Dermis microvascular lymphatic vessel endothelial cell (primary cell): ENCODE measurements around the gene TLCD1. TPM values are rescaled to one million over a fixed set of nuclear protein-coding genes. Genes with fewer than 3 reads are reported as not detected.

Experiments used
- DNase-seq, 2 donors: peaks; one replicate each; pipeline versions ENCODE4 v3.0.0 to v3.0.0-alpha.2; 2010; ENCODE audit warnings: low read depth in 2 of 2
- total RNA-seq: library from RNA; depleted of rRNA; stranded (reverse); fragments of >200 nt; gene quantifications from 2 replicates; pipeline ENCODE4 v1.2.1, GENCODE V29; 2014

The TLCD1 gene
- total RNA-seq, 1 donor from 2014 or later = 1.5 TPM

DNA sequence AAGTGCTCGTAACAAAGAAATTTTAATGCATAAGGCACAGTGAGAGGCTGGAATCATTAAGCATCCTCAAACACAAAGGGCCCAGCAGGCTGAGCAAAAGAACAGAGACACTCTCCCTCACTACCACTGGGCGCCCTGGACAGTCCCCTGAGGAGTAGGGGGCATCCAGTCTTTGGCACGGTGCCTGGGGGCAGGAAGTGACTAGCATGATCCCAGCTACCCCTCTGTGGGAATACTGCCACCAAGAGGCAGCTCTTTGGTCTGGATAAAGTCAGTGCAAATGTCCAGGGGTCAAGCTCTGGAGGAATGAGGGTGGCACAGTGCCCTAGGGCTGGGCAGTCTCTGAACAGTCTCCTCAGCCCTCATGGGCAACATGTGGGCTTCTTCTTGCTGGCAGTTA lies 11.8 kb downstream of the TLCD1 start:
- DNase-seq = no peak

DNA sequence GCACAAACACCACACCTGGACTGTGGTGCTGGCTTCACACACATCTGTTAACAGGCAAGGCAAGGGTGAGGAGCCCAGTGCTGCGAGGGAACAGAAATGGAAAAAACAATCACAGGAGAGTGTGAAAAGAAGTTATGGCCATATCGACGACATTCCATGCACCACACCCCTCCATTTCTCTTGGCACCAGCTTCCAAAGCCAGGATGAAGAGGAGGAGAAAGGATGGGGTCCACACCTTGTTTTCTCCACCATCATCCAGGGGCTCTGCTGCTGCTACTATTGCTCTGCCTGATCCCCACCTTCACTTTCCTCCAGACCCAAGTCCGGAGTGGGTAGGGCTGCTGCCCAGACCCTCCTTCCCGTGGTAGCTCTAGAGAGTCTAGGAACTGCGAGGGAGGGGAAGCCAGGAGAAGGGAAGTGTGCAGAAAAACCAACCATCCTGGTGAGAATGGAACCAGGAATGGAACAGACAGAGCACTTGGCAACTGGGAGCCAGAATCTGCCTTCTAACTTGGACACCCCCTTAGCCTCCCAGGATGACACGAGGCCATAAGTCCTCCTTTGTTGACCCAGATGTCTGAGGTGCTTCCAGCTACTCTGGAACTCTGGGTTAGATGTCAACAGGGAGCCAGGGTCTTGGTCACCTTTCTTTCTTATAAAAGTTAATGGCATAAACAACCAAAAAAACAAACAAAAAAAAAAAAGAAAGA lies 13.2 kb downstream of the TLCD1 start:
- DNase-seq = no peak

DNA sequence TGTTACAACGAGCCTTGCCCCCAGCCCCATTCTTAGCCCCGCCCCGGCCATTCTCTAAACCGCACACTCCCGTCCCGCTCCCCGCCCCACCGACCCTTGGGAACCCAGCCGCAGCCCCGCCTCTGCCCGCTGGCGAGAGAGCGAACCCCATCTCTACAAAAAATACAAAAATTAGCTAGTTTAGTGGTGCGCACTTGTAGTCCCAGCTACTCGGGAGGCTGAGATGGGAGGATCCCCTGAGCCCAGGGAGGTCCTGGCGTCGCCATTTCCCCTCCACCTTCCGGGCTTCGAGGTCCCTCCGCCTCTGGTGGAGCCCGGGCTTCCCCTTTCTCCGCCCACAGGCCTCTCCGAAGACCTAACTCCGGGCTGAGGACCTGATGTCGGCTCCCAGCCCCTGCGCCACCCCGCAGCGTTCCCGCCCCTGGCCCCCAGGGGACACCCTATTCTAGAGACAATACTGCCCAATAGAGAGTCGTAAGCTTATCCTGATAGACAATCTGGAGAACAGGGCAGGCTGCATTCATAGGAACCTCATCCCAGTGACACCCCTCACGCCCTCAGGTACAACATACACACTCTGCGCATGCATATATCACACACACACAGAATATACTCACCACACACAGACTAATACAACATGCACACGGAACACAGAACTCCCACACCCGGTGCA lies 13.9 kb downstream of the TLCD1 start:
- DNase-seq = no peak

DNA sequence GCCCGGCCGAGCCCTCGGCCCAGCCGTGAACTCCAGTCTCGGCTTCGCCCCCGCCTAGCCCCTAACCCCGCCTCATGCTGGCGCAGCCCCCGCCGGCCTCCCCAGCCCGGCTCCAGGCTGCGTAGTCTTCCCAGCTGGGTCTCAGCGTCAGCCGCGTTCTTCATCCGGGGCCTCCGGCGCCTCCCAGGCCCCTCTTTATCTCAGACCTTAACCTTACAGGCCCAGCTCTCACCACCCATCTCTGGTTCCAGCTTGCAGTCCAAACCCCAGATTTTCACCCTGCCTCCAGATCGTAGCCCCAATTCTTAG lies 14.4 kb downstream of the TLCD1 start, which contains the start of gene PROCA1:
Gene PROCA1, minus strand, starts transcription at position 166 of the 309 bp plus-strand sequence. CDS start 228 bp downstream, outside the sequence.
- no peak for DNase-seq

DNA sequence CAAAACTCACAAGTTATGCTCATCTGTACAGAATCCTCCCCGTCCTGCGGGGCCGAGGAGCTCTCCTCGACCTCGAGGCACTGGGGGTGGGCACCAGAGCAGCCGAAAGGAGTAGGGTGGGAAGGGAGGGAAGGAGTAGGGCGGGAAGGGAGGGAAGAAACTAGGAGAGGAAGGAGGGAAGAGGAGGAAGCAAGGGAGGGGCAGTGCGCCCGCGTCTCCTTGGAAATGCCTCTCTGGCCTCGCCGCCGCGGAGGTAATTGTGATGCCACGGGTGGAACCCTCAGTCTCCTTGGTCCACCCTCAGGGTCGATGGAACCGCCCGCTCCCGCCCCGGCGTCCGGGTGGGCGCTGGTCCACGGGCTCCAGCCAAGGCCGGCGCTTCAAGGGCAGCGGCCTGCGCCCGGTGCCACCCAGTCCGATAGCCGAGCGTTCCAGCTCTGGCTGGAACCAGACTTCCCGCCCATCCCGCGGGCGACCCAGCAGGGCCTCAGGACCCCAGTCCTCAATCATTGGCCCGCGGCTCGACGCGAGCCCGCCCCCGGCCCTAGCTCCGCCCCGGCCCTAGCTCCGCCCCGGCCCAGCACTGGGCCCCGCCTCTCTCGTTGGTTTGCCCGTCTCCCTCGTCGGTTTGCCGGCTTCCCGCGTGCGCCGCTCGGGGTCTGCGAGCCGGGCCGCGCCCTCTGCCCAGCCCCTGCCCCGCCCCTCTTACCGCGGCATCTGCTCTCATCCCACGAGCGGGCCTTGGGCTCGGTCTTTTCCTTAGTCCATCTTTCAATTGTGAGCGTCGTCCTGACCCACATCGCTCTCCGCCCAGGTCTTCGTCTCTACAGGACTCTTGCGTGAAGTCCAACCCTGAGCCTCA lies 14.9 kb downstream of the TLCD1 start:
- peak; percentile 25 to 91 for DNase-seq

DNA sequence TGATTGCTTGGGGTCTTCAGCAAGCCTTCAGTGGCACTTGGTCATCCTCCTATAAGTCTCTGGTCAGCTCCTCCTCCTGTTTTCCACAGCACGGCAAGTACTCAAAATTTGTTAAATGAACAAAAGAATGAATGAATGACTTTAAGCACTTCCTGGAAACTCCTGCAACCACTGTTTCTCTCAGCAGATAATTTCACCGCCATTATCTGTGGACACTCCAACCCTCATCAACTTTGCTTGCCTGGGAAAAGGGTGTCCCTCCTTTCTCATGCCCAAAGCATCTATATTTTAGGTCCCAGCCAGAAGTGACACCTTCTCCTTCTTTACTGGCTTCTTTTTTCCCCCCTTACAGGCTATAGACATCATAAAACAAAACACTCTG lies 18.7 kb downstream of the TLCD1 start:
- no peak for DNase-seq

DNA sequence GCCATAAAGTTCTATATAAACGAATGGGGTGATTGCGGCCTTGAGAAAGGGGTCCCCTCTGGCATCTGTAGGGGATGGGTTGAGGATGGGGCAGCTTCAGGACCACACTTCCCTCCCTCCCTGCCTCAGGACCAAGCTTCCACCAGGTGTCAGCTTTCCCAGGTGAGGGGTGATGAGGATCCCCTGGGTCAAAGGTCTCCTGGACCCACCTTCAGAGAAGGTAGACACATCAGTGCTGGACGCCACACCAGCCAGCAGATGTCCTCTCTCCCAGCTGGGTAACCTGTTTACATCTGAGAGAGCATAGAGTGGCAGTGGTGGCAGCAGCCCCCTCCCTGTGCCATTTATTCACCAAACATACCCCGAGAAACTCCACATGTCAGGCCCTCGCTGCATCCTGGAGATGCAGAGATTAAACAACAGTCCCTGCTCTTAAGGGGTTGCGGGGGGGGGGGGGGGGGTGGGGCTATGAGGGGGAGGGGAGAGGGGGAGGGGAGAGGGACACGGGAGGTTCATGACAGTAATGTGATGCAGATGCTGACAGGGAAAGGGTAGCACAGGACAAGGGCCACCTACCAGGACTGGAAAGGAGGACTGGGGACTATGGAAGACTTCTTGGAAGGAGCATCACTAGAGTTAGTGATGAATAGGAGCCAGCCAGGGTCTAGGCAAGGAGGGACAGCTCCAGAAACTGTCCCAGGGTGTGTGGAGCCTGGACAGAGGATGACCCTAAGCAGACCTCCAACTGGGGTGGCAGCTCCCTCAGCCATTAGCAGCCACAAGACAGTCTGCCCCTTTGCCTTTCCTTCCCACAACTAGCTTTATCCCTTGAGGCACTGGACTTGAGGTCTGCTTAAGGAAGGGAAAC lies 19.3 kb downstream of the TLCD1 start:
- DNase-seq = no peak

DNA sequence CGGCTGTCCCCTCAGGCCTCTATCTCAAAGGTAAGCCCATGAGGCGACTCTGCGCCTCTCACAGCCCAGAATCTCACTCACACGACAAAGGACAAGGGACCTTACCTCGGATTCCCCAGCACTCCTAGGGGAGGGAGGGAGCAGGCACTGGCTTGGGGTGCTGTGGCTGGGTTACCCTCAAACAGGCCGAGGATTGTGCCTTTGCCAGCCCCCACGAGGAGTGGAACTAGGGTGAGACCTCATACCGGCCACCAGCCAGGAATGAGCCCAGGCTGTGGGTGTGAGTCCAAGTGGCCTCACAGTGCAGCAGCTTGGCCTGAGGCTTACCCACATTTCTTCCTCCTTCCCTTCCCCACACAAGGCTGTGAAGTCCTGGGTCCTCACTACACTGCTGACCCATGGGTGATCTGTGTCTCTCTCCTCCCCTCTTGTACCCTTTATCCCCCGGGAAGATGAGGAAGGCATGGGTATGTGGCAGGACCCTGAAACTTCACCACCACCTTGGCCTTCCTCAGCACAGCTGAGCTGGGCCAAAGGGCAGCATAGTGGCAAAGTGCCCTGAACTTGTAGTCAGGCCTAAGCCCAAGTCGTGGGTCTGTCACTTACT lies 20.2 kb downstream of the TLCD1 start:
- no peak for DNase-seq

DNA sequence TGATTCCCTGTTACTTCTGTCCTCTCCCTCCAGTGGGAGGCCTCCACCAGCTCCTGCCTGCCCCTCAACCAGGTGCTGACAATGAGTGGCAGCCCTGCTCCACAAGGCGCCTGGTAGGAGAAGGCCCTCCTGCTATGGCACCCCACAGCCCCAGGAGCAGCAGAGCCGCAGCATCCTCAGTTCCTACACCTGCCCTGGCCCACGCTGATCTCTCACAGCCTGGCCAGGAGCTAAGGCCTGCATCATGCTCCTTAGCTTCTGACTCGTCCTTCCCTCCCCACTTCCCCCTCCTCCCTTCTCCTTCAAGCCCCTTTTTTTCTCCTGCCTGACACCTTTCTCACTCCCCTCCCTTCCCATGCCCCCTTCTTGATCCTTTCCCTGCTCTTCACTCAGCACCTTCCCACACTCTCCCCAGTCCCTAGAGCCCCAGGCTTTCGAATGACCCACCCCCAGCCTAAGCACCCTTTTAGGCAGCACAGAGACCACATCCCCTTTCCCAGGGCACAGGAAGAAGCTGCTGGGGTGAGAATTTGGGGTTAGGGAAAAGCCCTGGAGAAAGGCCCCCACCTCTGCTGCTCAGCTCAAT lies 20.9 kb downstream of the TLCD1 start:
- no peak for DNase-seq

DNA sequence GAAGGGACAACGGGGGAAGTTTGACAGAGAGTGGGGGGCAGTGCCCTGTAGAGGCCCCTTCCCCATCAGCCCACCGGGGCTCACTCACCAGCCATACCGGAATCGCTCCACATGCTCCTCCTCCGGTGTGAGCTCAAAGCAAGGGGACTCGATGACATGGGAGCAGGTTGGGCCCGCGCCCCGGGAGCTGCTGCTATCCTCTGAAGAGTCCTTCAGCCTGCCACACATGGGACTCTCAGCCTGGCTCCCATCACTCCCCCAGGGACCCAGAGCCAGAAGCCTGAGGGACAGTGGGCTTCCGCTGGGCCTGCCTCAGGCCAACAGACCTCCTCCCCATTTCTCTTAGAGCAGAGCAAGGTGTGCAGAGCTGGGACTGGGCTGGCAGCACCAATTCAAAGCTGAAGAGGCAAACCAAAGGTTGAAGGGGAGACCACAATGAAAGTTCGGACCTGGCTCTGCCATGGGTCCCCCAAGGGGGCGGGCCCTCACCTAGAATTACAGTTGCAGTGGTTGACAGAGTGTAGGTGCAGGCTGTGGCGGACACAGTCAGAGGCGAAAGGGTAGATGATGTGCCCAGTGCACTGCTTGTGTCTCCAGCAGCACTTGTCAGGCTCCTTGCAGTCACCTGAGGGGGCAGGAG lies 21.7 kb downstream of the TLCD1 start:
- DNase-seq = no peak

DNA sequence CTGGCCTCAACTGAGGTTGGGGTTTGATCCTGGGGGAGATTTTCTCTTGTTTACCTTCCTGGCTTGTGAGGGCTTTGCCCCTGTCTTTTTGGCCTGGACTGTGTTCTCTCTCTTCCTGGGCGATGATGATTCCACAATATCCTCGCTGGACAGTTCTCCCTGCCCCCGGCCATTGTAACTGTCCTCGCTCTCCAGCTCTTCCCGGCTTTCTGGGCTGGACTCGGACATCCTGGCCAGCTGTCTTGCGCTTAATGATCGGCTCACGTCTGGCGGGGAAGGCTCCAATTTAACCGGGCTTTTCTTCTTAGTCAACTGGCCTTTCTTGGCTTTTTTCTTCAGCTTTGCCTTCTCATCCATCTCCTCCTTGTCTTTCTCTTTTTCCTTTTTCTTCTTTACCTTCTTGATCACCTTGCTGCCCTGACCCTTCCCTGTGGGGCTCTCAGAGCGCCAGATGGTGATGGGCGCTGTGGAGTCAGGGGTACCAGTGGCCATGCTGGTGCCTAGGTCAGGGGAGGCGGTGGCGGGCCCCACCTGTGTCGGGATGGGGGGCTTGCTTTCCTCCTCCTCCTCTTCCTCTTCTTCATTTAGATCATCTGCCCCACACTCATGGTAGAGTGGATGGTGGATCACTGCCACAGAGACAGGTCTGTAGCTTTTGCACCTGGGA lies 22.3 kb downstream of the TLCD1 start:
- no peak for DNase-seq

DNA sequence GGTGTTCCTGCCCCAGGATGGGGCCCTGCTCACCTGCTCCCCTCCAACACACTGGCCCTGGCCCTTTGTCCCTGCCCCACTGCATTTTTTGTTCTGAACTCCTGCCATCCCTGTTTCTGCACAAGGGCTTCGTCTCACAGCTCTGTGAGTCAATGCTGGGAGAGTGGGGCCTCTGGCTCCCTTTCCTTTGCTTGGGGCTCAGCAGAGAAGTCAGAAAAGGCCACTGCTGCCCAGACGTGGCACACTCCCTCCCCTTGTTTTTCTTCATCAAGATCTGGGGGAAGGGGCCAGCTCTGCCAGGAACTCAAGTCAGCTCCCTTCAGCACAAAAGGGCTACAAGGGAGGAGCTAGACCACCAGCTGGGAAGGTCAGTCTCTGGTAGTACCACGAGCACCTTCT lies 23.3 kb downstream of the TLCD1 start:
- no peak for DNase-seq

DNA sequence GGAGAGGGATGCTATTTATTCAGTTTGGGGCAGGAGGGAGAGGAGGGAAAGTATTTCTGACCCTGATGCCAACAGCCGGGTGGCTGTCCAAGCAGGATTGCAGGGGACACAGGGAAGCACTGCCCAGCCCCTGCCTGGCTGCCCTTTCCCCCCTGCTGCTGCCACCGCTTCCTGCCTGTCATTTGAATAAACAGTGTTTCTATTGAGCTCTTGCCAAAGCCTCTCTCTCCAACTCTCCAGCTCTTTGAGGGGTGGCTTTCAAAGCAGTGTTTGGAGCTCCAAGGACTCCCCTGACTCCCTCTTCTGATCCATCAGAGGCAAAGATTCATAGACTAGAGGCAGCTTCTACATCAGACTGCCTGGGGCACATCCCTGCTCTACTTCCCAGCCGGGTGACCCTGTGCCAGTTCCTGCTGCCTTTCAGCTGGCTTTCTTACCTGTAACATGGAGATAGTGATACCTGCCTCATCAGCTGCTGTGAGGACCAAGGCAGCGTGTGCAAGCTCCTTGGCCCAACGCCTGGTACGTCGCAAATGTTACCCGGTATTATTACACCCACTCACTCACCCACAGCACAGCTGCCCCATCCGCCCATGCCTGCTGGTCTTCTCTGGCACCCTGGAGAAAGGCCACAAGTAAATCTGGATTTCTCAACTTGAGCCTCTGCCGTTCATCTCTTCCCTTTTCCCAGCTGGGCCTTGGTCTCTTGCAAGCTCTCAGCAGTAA lies 23.8 kb downstream of the TLCD1 start:
- DNase-seq = peak in 1 of 2 donors; percentile 20

DNA sequence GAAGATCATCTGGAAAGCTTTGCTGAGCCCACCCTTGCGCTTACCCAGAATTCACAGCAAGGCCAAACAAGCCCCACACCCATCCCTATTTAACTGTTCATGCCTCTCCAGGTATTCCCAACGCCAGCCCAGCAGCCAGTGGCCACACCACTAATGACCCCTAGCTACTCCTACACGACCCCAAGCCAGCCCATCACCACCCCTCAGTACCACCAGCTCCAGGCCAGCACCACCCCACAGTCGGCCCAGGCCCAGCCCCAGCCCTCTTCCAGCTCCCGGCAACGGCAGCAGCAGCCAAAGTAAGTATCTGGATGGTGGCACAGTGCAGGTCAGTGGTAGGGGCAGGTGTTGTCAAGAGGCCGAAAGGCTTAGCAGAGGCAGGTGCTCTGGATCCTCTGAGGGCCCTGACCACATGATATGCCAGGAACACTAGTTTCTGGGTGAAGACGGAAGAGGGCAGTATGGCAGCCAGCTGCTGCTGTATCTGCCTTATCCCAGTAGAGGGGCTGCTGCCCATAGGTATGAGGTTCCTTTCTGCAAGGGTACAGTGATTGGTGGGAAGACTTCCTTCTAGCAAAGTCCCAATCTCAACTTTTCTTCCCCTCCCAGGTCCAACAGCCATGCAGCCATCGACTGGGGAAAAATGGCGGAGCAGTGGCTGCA lies 25.1 kb downstream of the TLCD1 start:
- DNase-seq = no peak

DNA sequence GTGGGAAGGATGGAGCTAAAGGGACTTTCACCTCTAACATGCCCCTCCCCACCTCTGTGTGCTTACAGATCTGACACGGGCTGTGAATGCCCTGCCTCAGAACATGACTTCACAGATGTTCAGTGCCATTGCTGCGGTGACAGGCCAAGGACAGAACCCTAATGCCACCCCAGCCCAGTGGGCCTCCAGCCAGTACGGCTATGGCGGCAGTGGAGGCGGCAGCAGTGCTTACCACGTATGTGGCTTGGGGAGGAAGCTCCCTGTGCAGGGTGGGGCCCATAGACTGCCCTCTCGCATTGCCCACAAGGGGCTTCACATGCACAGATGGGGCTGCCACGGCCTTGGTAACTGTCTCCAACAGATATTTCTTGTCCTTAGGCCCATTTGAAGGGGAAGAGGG lies 25.8 kb downstream of the TLCD1 start:
- DNase-seq = no peak

DNA sequence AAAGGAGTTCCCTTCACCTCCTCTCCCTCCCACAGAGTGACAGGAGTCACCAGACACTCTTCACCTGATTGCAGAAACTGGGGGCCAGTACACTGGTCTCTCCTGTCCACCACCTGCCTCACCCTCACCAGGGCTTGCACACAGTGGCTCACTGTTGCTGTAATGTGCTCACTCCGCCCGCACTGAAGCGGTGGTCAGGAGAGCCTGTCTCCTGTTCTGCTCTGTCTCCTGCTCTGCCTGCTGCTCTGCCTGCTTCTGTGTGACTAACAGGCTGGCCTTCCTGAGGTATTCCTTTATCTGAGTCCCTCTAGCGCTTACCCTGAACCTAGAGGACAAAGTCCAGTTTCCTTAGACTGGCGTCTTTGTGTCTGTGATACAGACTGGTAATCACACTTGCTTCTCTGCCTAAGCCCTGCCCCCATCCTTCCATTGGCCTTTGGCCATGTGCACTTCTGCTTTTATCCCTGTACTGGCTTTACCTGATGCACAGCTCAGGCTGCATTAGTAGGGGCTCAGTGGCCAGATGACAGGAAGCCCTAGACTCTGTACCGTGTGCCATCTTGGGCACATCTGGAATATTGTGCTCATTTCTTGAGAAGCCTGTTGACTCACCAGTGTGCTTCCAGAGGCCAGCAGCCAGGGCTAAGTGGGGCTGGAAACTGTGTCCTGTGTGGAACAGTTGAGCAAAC lies 27.6 kb downstream of the TLCD1 start:
- no peak for DNase-seq

DNA sequence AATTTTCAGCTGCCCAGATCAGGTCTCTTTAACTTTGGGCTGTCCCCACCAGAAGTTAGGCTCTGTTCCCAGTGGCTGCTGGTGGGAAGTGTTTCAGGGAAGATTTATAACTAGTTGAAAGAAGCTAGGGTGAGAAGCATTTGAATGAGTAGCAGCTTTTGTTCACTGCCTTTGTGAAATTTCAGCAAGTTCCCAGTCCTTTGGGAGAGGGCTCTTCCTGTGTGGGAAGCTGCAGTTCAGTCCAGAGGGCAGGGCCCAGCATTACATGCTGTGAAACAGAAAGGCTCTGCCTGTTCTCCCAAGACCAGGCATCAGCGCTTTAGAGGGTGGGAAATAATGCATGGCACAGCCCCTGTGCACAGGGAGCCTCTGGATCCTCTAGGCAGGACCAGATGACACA lies 32.2 kb downstream of the TLCD1 start:
- DNase-seq = no peak

DNA sequence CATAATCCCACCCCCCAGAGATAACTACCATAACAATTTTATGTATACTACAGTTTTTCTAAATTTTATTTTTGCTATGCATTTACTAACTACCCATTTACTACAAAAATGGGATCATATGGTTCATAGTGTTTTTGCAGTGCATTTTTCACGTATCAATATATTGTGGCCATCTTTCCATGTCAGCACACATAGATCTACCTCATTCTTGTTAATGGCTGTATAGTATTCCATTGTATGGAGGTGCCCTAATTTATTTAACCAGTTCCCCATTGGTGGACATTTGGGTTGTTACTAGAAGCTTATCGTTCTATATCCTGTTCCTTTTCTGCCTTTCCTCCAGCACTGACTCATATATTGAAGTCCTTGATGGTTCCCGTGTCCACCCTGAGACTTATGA lies 37.0 kb downstream of the TLCD1 start:
- no peak for DNase-seq
